ENCODE measurements around the gene RAB40C. TPM values are rescaled to one million over a fixed set of nuclear protein-coding genes. Genes with fewer than 3 reads are reported as not detected.

Gene RAB40C
- total and polyA plus RNA-seq, 5 experiments from 2014 or later = 5.8 to 19.9 (median 14.6) TPM

GRCh38 chr16:561413-561794 lies 28.5 kb upstream of the RAB40C start:
- H3K36me3 Mint-ChIP-seq = no peaks in the 10 kb centered on the region
- no peak for DNase-seq
- no peak for ATAC-seq
- no peak overlapping the region for H3K27ac Mint-ChIP-seq
- H3K4me3 Mint-ChIP-seq = no peak overlapping the region
- peaks cover 0 to 9% (median 5%) of the 10 kb centered on the region in 5 donors for H3K27me3 Mint-ChIP-seq
- peaks cover 0 to 1% (median under 1%) of the 10 kb centered on the region in 4 donors for H3K4me1 Mint-ChIP-seq
- POLR2A ChIA-PET = no interaction called here
- H3K9me3 Mint-ChIP-seq = no peaks in the 10 kb centered on the region

GRCh38 chr16:561957-562938 lies 27.6 kb upstream of the RAB40C start:
- Mint-ChIP-seq H3K27me3 (peaks cover 0 to 9% (median 5%) of the 10 kb centered on the region in 5 donors), H3K9me3 (no peaks in the 10 kb centered on the region), H3K36me3 (no peaks in the 10 kb centered on the region), H3K27ac (peak overlapping the region in 3 of 10 donors; percentile 17 to 60 (median 58)), H3K4me1 (peaks cover 6 to 10% (median 9%) of the 10 kb centered on the region in 4 donors), H3K4me3 (peak overlapping the region in 1 of 10 donors; percentile 39)
- ATAC-seq = no peak
- DNase-seq = no peak
- POLR2A ChIA-PET = no interaction called here

GRCh38 chr16:563072-563644 lies 26.7 kb upstream of the RAB40C start:
- DNase-seq = no peak
- no peaks in the 10 kb centered on the region for H3K9me3 Mint-ChIP-seq
- no peak for ATAC-seq
- no peak overlapping the region for H3K27ac Mint-ChIP-seq
- H3K36me3 Mint-ChIP-seq = no peaks in the 10 kb centered on the region
- peaks cover 0 to 9% (median 5%) of the 10 kb centered on the region in 5 donors for H3K27me3 Mint-ChIP-seq
- no peak overlapping the region for H3K4me3 Mint-ChIP-seq
- POLR2A ChIA-PET = no interaction called here
- H3K4me1 Mint-ChIP-seq = peaks cover 6 to 13% (median 10%) of the 10 kb centered on the region in 4 donors

- Mint-ChIP-seq H3K4me1 (peaks cover 7 to 20% (median 18%) of the 10 kb centered on the region in 4 donors), H3K27ac (no peak overlapping the region), H3K9me3 (peaks cover 0 to 2% (median 0%) of the 10 kb centered on the region in 9 donors), H3K36me3 (no peaks in the 10 kb centered on the region), H3K27me3 (peaks cover 0 to 2% (median 0%) of the 10 kb centered on the region in 5 donors), H3K4me3 (no peak overlapping the region)
- DNase-seq = no peak
- POLR2A ChIA-PET = no interaction called here
- no peak for ATAC-seq
These were observed 25.0 kb upstream of the RAB40C start for GRCh38 chr16:564690-565418.

- peaks cover 0 to 2% (median 0%) of the 10 kb centered on the region in 5 donors for H3K27me3 Mint-ChIP-seq
- DNase-seq = no peak
- H3K36me3 Mint-ChIP-seq = no peaks in the 10 kb centered on the region
- H3K4me3 Mint-ChIP-seq = peak overlapping the region in 1 of 10 donors; percentile 72
- peaks cover 9 to 23% (median 21%) of the 10 kb centered on the region in 4 donors for H3K4me1 Mint-ChIP-seq
- H3K27ac Mint-ChIP-seq = peak overlapping the region in 1 of 10 donors; percentile 66
- H3K9me3 Mint-ChIP-seq = peaks cover 0 to 2% (median 0%) of the 10 kb centered on the region in 9 donors
- POLR2A ChIA-PET = interaction anchor here (0.5 to 1.6 kb wide), 3 partner anchors 37 to 179 kb away, joined by 3 to 6 read pairs (median 4); partner anchors contain the start of gene METTL26
- ATAC-seq = no peak
These were observed 24.2 kb upstream of the RAB40C start for GRCh38 chr16:565419-566330.

- DNase-seq (peak in 9 of 10 donors; percentile 29 to 77 (median 44)), ATAC-seq (peak; percentile 33 to 54)
- peaks cover 19 to 34% (median 31%) of the 10 kb centered on the region in 4 donors for H3K4me1 Mint-ChIP-seq
- peaks cover 0 to 2% (median 0%) of the 10 kb centered on the region in 5 donors for H3K27me3 Mint-ChIP-seq
- peak within 1 kb of the TSS; percentile 60 to 84 (median 74) for H3K4me3 Mint-ChIP-seq
- peaks cover 0 to 2% (median 0%) of the 10 kb centered on the region in 9 donors for H3K9me3 Mint-ChIP-seq
- H3K36me3 Mint-ChIP-seq = no peaks in the 10 kb centered on the region
- H3K27ac Mint-ChIP-seq = peak within 1 kb of the TSS; percentile 66 to 91 (median 88)
- POLR2A ChIA-PET = interaction anchor here (0.5 to 2.1 kb wide), 5 partner anchors 19 to 180 kb away, joined by 3 to 8 read pairs (median 5); partner anchors contain the start of genes CAPN15 and METTL26
These were observed 23.1 kb upstream of the RAB40C start, which contains the start of gene NHLRC4 for GRCh38 chr16:566475-567372. TSS of gene NHLRC4 (plus strand) at chr16:567005. CDS start at chr16:568048, 1,043 bp downstream.

GRCh38 chr16:567373-568256 lies 22.3 kb upstream of the RAB40C start:
- peak overlapping the region in 9 of 10 donors; percentile 66 to 91 (median 88) for H3K27ac Mint-ChIP-seq
- no peak for DNase-seq
- peak overlapping the region; percentile 60 to 84 (median 74) for H3K4me3 Mint-ChIP-seq
- H3K36me3 Mint-ChIP-seq = no peaks in the 10 kb centered on the region
- peaks cover 20 to 39% (median 35%) of the 10 kb centered on the region in 4 donors for H3K4me1 Mint-ChIP-seq
- POLR2A ChIA-PET = interaction anchor here (1.2 to 2.1 kb wide), 5 partner anchors 18 to 69 kb away, joined by 3 to 8 read pairs (median 5); partner anchors contain the start of genes CAPN15 and METTL26
- H3K9me3 Mint-ChIP-seq = peaks cover 0 to 2% (median 0%) of the 10 kb centered on the region in 9 donors
- H3K27me3 Mint-ChIP-seq = peaks cover 0 to 1% (median 0%) of the 10 kb centered on the region in 5 donors
- ATAC-seq = no peak

GRCh38 chr16:568401-569258 lies 21.2 kb upstream of the RAB40C start:
- no peaks in the 10 kb centered on the region for H3K36me3 Mint-ChIP-seq
- H3K27ac Mint-ChIP-seq = peak overlapping the region in 9 of 10 donors; percentile 85 to 94 (median 91)
- peaks cover 0 to 2% (median 0%) of the 10 kb centered on the region in 9 donors for H3K9me3 Mint-ChIP-seq
- no peaks in the 10 kb centered on the region for H3K27me3 Mint-ChIP-seq
- ATAC-seq = no peak
- POLR2A ChIA-PET = interaction anchor here (0.6 to 2.1 kb wide), 4 partner anchors 20 to 167 kb away, joined by 3 to 8 read pairs (median 4); partner anchors contain the start of genes CAPN15 and DECR2
- H3K4me1 Mint-ChIP-seq = peaks cover 20 to 39% (median 35%) of the 10 kb centered on the region in 4 donors
- no peak for DNase-seq
- peak overlapping the region; percentile 81 to 91 (median 84) for H3K4me3 Mint-ChIP-seq
